Sigmoid colon (tissue), 4 donors: Measurements from ENCODE around the gene TRIM74.
"Not testable (repeated sequence)": the region's sequence is repeated elsewhere in the genome, so short reads cannot be mapped to it uniquely, and the experiment has no call there.

Source experiments
- CTCF ChIP-seq, 4 experiments: fragments of 450-650 bp in 3 of 4; fragments of 200-600 bp in 1 of 4; IDR thresholded peaks; one replicate each; pipeline ENCODE4 v1.5.1; 2016 to 2019; ENCODE audit warnings: antibody characterized with exemption in 4 of 4, mild to moderate bottlenecking in 3 of 4, moderate library complexity in 2 of 4
- EP300 ChIP-seq, 4 donors: sonication (generic); formaldehyde crosslinking; IDR thresholded peaks; one replicate each; pipeline ENCODE4 v1.6.1; 2017; ENCODE audit warnings: antibody characterized with exemption in 4 of 4
- POLR2A ChIP-seq, 2 donors: fragments of 450-650 bp; IDR thresholded peaks; one replicate each; pipeline ENCODE4 v1.6.1; 2016; ENCODE audit warnings: antibody characterized with exemption in 2 of 2, mild to moderate bottlenecking in 2 of 2, moderate library complexity in 2 of 2
- POLR2AphosphoS5 ChIP-seq, 4 donors: sonication (generic); formaldehyde crosslinking; IDR thresholded peaks; one replicate each; pipeline ENCODE4 v1.6.1; 2017; ENCODE audit warnings: antibody characterized with exemption in 4 of 4

DNA sequence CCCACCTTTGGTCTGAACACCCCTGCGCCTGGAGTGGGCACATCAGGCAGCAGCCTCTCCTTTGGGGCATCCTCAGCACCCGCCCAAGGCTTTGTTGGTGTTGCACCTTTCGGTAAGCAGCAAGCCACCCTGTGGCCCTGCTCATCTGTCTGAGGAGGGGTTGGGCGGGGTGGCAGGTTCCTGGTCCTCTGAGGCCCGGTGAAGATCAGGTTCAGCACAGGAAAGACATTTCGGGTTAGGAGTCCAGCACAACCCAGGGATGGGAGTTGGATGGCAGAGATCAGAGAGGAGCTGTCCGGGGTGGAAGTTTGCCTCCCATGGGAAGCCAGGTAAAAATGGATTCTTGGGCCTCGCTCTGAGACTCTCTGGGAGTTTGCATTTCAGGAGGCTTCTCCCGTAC lies 23.7 kb downstream of the TRIM74 start:
- TF ChIP-seq CTCF, POLR2AphosphoS5, EP300, POLR2A (IDR thresholded peaks at IDR 0.05): not testable (repeated sequence)
